ENCODE results near the gene DDAH1.
"Not testable (repeated sequence)": the region's sequence is repeated elsewhere in the genome, so short reads cannot be mapped to it uniquely, and the experiment has no call there.

DNA sequence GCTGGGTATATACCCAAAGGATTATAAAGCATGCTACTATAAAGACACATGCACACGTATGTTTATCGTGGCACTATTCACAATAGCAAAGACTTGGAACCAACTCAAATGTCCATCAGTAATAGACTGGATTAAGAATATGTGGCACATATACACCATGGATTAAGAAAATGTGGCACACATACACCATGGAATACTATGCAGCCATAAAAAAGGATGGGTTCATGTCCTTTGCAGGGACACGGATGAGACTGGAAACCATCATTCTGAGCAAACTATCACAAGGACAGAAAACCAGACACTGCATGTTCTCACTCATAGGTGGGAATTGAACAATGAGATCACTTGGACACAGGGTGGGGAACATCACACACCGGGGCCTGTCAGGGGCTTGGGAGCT is 49.0 kb upstream of the DDAH1 start:
- TF ChIP-seq, protein P1, sequence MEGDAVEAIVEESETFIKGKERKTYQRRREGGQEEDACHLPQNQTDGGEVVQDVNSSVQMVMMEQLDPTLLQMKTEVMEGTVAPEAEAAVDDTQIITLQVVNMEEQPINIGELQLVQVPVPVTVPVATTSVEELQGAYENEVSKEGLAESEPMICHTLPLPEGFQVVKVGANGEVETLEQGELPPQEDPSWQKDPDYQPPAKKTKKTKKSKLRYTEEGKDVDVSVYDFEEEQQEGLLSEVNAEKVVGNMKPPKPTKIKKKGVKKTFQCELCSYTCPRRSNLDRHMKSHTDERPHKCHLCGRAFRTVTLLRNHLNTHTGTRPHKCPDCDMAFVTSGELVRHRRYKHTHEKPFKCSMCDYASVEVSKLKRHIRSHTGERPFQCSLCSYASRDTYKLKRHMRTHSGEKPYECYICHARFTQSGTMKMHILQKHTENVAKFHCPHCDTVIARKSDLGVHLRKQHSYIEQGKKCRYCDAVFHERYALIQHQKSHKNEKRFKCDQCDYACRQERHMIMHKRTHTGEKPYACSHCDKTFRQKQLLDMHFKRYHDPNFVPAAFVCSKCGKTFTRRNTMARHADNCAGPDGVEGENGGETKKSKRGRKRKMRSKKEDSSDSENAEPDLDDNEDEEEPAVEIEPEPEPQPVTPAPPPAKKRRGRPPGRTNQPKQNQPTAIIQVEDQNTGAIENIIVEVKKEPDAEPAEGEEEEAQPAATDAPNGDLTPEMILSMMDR (conservative IDR thresholded peaks at IDR 0.05; ENCODE audit: low read length), result not testable (repeated sequence)
- not testable (repeated sequence) for TF ChIP-seq EZH2phosphoT487 (IDR thresholded peaks at IDR 0.05; ENCODE audit: borderline replicate concordance)
